Stomach (tissue), 9 donors: ENCODE results near the gene VPS13D. TPM values are rescaled to one million over a fixed set of nuclear protein-coding genes. Genes with fewer than 3 reads are reported as not detected.
A peak's percentile ranks its signal among the peaks of the same experiment; 100 is the strongest.

Source experiments
- DNase-seq, 2 donors: peaks; one replicate each; pipeline versions ENCODE4 v3.0.0 to v3.0.0-alpha.2; 2013 to 2019
- H3K27ac ChIP-seq, 5 donors: fragments of 200-600 bp in 4 of 5; sonication (generic) in 4 of 5; one replicate each; pipeline ENCODE4 v1.5.1; 2013 to 2019; ENCODE audit warnings: mild to moderate bottlenecking in 1 of 5, moderate library complexity in 1 of 5
- H3K27me3 ChIP-seq, 3 donors: fragments of 200-600 bp; sonication (generic); one replicate each; pipeline ENCODE4 v1.5.1; 2017 to 2019; ENCODE audit warnings: mixed run types in 1 of 3
- H3K36me3 ChIP-seq, 4 donors: fragments of 200-600 bp; sonication (generic); 1 replicate in 3 of 4; 2 replicates in 1 of 4; pipeline ENCODE4 v1.5.1; 2016 to 2019
- H3K4me1 ChIP-seq, 4 donors: fragments of 200-600 bp; sonication (generic); one replicate each; pipeline ENCODE4 v1.5.1; 2016 to 2019
- H3K4me3 ChIP-seq, 4 donors: fragments of 200-600 bp; sonication (generic) in 3 of 4; one replicate each; pipeline ENCODE4 v1.5.1; 2016 to 2019; ENCODE audit warnings: mild to moderate bottlenecking in 1 of 4
- H3K9me3 ChIP-seq, 4 donors: fragments of 200-600 bp; sonication (generic); one replicate each; pipeline ENCODE4 v1.5.1; 2016 to 2019
- EP300 ChIP-seq: sonication (generic); formaldehyde crosslinking; IDR thresholded peaks from one replicate; pipeline ENCODE4 v1.6.1; 2017; ENCODE audit warnings: antibody characterized with exemption
- POLR2A ChIP-seq, 4 donors: fragments of 450-650 bp; IDR thresholded peaks; one replicate each; pipeline ENCODE4 v1.6.1; 2016; ENCODE audit warnings: antibody characterized with exemption in 4 of 4, control low read depth in 2 of 4, mild to moderate bottlenecking in 1 of 4, moderate library complexity in 1 of 4
- POLR2AphosphoS5 ChIP-seq, 3 donors: sonication (generic); formaldehyde crosslinking; IDR thresholded peaks; one replicate each; pipeline ENCODE4 v1.6.1; 2016; ENCODE audit warnings: antibody characterized with exemption in 3 of 3
- WGBS, 5 donors: extraction: QIAGEN DNeasy Blood & Tissue Kit in 3 of 5; methylation state at CpG; one replicate each; pipeline versions ENCODE4 v1.1.5 to v1.1.7; 2013 to 2018; 5-methylcytosine and 5-hydroxymethylcytosine counted together
- intact Hi-C: fragments of 100-400 bp; cut with DNase I; formaldehyde crosslinking; loops from one replicate; pipeline ENCODE4 v1.15.1; 2023; ENCODE audit warnings: low total_unique reads
- polyA plus RNA-seq, 3 donors: library from polyadenylated mRNA; stranded (reverse); fragments of 200-250 nt; gene quantifications; one replicate each; pipeline ENCODE4 v1.2.3, GENCODE V29; 2013
- total RNA-seq, 5 donors: library from RNA; depleted of rRNA; stranded (reverse); fragments of >200 nt; gene quantifications; one replicate each; pipeline versions ENCODE4 v1.1.0 to v1.2.3, GENCODE V29; 2014 to 2016
- TF ChIP-seq, protein P1 (sequence below), 7 experiments: fragments of 450-650 bp in 4 of 7; fragments of 200-600 bp in 3 of 7; sonication (generic) in 3 of 7; IDR thresholded peaks; one replicate each; pipeline ENCODE4 v1.5.1; 2016 to 2019; ENCODE audit warnings: antibody characterized with exemption in 7 of 7, control low read depth in 2 of 7, mild to moderate bottlenecking in 1 of 7
- donor health status: healthy with polysubstance abuse.
- donor health status: Bipolar disorder and iron deficiency.
- donor health status: healthy.

Gene VPS13D
- total and polyA plus RNA-seq, 8 donors, result 6.7 to 106 (median 66.5) TPM

DNA sequence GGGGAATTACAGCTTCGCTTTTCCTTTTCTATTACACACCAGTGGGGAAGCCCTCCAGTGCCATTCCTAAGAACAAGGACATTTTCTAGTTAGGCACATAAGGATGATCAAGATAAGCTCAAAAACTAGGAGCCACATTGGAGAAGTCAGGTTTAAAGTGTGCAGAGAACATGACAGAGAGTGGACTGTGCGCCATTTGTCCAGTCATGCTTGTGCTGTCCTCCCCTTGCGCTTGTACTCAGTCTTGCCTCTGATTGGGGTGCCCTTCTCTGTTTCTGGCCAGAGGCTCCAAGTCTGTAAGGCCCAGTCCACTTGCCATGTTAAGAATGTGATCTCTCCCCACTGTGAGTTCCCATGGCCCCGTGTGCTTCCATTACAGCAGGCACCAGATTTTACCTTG lies 198.5 kb downstream of the VPS13D start:
- Histone ChIP-seq H3K27ac (no peak overlapping the region), H3K9me3 (no peaks in the 10 kb centered on the region), H3K27me3 (no peaks in the 10 kb centered on the region), H3K4me3 (no peak overlapping the region), H3K4me1 (peaks cover 14 to 33% (median 24%) of the 10 kb centered on the region in 4 donors), H3K36me3 (peaks cover 0 to 25% (median 17%) of the 10 kb centered on the region in 4 donors)
- TF ChIP-seq, protein P1, sequence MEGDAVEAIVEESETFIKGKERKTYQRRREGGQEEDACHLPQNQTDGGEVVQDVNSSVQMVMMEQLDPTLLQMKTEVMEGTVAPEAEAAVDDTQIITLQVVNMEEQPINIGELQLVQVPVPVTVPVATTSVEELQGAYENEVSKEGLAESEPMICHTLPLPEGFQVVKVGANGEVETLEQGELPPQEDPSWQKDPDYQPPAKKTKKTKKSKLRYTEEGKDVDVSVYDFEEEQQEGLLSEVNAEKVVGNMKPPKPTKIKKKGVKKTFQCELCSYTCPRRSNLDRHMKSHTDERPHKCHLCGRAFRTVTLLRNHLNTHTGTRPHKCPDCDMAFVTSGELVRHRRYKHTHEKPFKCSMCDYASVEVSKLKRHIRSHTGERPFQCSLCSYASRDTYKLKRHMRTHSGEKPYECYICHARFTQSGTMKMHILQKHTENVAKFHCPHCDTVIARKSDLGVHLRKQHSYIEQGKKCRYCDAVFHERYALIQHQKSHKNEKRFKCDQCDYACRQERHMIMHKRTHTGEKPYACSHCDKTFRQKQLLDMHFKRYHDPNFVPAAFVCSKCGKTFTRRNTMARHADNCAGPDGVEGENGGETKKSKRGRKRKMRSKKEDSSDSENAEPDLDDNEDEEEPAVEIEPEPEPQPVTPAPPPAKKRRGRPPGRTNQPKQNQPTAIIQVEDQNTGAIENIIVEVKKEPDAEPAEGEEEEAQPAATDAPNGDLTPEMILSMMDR (IDR thresholded peaks at IDR 0.05), result no peak
- no peak for TF ChIP-seq POLR2AphosphoS5 (IDR thresholded peaks at IDR 0.05)
- TF ChIP-seq EP300, result no peak
- no peak for TF ChIP-seq POLR2A (IDR thresholded peaks at IDR 0.05)
- DNase-seq, result no peak
- WGBS, 5 donors, result 90 to 98% (median 93%) methylated on average over 4 of the region's 4 CpGs
- intact Hi-C loops, result no loop called here

DNA sequence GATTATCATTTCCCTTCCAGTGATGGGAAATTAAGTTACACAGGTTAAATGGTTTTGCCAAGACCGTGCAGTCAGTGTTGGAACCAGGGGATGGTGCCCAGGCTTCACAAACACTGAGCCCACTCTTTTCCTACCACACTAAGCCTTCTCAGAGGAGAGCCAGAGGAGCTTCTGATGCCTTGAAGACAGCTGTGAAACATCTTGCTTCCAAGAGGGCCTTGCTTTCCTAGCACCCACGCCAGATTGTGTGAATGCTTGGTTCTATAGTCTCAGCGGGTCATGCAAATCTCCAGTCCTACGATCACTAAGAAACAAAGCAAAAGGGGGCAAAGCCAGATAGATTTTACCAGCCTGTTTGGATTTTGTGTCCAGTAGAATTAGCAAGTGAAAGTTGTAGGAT lies 200.7 kb downstream of the VPS13D start:
- intact Hi-C loops, result no loop called here
- peaks cover 0 to 25% (median 17%) of the 10 kb centered on the region in 4 donors for H3K36me3 ChIP-seq
- WGBS, 5 donors, result 87 to 96% (median 90%) methylated on average over 4 of the region's 4 CpGs
- no peak overlapping the region for H3K27ac ChIP-seq
- TF ChIP-seq POLR2A (IDR thresholded peaks at IDR 0.05) (no peak), EP300 (no peak), POLR2AphosphoS5 (IDR thresholded peaks at IDR 0.05) (no peak)
- TF ChIP-seq, protein P1 (IDR thresholded peaks at IDR 0.05), result no peak
- H3K27me3 ChIP-seq, result no peaks in the 10 kb centered on the region
- no peak overlapping the region for H3K4me3 ChIP-seq
- H3K9me3 ChIP-seq, result no peaks in the 10 kb centered on the region
- no peak for DNase-seq
- peaks cover 28 to 40% (median 33%) of the 10 kb centered on the region in 4 donors for H3K4me1 ChIP-seq

DNA sequence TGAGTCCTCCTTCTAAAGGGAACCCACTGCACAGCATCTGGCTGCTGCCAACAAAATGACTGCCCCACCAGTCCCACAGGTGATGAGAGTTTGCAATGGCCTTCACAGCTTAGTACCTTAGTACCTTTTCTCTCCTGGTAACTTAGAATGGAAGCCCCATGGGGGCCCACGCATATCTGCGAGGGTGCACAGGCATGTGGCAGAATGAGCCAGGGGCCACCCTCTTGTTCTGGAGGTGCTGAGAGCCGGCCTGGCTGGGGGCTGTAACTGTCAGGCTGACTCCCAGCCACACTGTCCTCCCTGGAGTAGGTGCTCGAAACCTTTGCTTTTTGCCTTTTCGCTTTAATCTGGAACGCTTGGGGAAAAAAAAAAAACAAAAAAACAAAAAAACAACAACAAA lies 203.1 kb downstream of the VPS13D start:
- Histone ChIP-seq H3K27ac (peak overlapping the region in 4 of 5 donors; percentile 69 to 78 (median 72)), H3K9me3 (no peaks in the 10 kb centered on the region), H3K4me3 (no peak overlapping the region), H3K27me3 (no peaks in the 10 kb centered on the region), H3K36me3 (peaks cover 0 to 22% (median 14%) of the 10 kb centered on the region in 4 donors), H3K4me1 (peaks cover 31 to 61% (median 50%) of the 10 kb centered on the region in 4 donors)
- intact Hi-C loops, result no loop called here
- TF ChIP-seq, protein P1 (IDR thresholded peaks at IDR 0.05), result no peak
- no peak for TF ChIP-seq EP300
- TF ChIP-seq POLR2A (IDR thresholded peaks at IDR 0.05), result no peak
- TF ChIP-seq POLR2AphosphoS5 (IDR thresholded peaks at IDR 0.05), result no peak
- 87 to 94% (median 88%) methylated on average over 6 of the region's 6 CpGs for WGBS, 5 donors
- DNase-seq, result no peak

DNA sequence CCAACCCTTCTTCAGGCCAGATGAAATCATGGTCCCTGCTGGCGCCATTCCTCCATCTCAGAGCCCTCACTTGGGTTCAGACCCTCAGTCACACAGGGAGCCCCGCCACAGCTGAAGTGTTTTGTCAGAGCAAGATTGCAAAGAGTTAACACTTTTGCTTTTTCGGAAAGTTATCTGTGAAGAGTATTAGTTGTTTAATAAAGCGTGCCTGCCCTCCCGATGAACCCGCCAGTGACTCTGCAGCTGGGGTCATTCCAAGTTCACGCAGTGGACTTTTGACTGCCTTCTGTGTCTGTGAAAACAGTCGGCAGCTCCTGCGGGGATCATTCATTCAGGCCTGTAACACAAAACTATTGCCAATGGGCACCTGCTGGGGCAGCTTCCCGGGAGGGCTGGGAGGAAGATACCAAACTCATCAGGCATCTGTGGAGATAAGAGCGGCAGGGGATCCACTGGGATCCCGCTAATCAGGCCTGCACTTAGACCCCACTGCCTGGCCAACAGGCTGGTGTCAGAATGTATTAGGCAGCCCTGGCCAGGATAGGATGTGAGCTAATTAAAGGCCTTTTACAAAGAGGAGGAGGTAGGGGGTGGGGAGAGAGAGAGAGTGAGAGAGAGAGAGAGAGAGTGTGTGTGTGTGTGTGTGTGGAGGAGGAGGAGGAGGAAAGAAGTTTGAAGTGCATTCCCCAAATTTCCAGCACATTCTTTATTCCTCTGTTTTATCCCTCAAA lies 203.7 kb downstream of the VPS13D start:
- H3K27me3 ChIP-seq, result no peaks in the 10 kb centered on the region
- 23 to 39% (median 28%) methylated on average over 10 to 12 of the region's 12 CpGs for WGBS, 5 donors
- no peak overlapping the region for H3K4me3 ChIP-seq
- DNase-seq, result peak; percentile 56 to 90
- TF ChIP-seq EP300 (no peak), POLR2AphosphoS5 (IDR thresholded peaks at IDR 0.05) (peak in 2 of 3 donors; percentile 9 to 68), POLR2A (IDR thresholded peaks at IDR 0.05) (no peak)
- TF ChIP-seq, protein P1 (IDR thresholded peaks at IDR 0.05), result no peak
- H3K36me3 ChIP-seq, result peaks cover 0 to 16% (median 13%) of the 10 kb centered on the region in 4 donors
- H3K9me3 ChIP-seq, result no peaks in the 10 kb centered on the region
- peak overlapping the region in 4 of 5 donors; percentile 69 to 78 (median 72) for H3K27ac ChIP-seq
- intact Hi-C loops, result no loop called here
- peaks cover 31 to 67% (median 54%) of the 10 kb centered on the region in 4 donors for H3K4me1 ChIP-seq
